GM12878 (cell line): Measurements from ENCODE around the gene C1QTNF5. TPM values are rescaled to one million over a fixed set of nuclear protein-coding genes. Genes with fewer than 3 reads are reported as not detected.

Experiments
- ATAC-seq: fragments of 200-7000 bp; cut with Tn5 transposase; 3 replicates; pipeline ENCODE4 v1.9.1; 2020; ENCODE audit warnings: mild to moderate bottlenecking, moderate library complexity
- BruUV-seq: library from RNA; stranded (reverse); fragments of 400-500 nt; replicated peaks from 2 replicates; lab custom pipeline; 2021; lab: Mats Ljungman, UMichigan
- CTCF ChIA-PET: fragments of 300-600 bp; sonication (Branson Sonifier 250); formaldehyde crosslinking; extraction: SDS; loops from one replicate; lab custom pipeline; 2021; ENCODE audit warnings: inconsistent platforms; lab: Yijun Ruan, JAX
- POLR2A ChIA-PET: fragments of 350-600 bp; formaldehyde crosslinking; extraction: SDS; loops from one replicate; lab custom pipeline; 2021; ENCODE audit warnings: inconsistent platforms; lab: Charles Lee
- RAD21 ChIA-PET: fragments of 300-600 bp; sonication (Branson Sonifier 250); formaldehyde crosslinking; loops from one replicate; lab custom pipeline; 2023; ENCODE audit warnings: antibody characterized with exemption; ENCODE audit not compliant: unreplicated experiment; lab: Charles Lee
- SMC1A ChIA-PET: fragments of 300-600 bp; sonication (Branson Sonifier 250); formaldehyde crosslinking; loops from one replicate; lab custom pipeline; 2023; ENCODE audit not compliant: unreplicated experiment, uncharacterized antibody; lab: Charles Lee
- DNase-seq: peaks from one replicate; pipeline ENCODE4 v3.0.0-alpha.2; 2011; ENCODE audit warnings: low read depth, low spot score
- FAIRE-seq: peaks from 3 replicates; lab custom pipeline; 2011; peaks lifted over from hg19 to GRCh38; lab: Jason Lieb, UNC
- H2AFZ ChIP-seq: 2 replicates; pipeline ENCODE4 v1.6.0; 2011; ENCODE audit warnings: low read depth, low read length, control low read depth; ENCODE audit not compliant: control insufficient read depth
- H3K27ac ChIP-seq: 2 replicates; pipeline ENCODE4 v1.5.1; 2011; ENCODE audit warnings: control low read depth; ENCODE audit not compliant: control insufficient read depth, insufficient read depth
- H3K27me3 ChIP-seq, 2 experiments: replicated peaks in 1 of 2; 2 replicates each; pipeline versions ENCODE4 v1.6.0 to v1.6.1; 2011; ENCODE audit warnings: low read length in 1 of 2; ENCODE audit not compliant: control insufficient read depth in 2 of 2, insufficient read depth in 2 of 2
- H3K36me3 ChIP-seq, 2 experiments: 2 replicates each; pipeline ENCODE4 v1.5.1; 2011; ENCODE audit warnings: low read length in 1 of 2; ENCODE audit not compliant: control insufficient read depth in 2 of 2, insufficient read depth in 2 of 2
- H3K4me1 ChIP-seq: 2 replicates; pipeline ENCODE4 v1.6.1; 2011; ENCODE audit warnings: mild to moderate bottlenecking, low read length, moderate library complexity, mixed read lengths; ENCODE audit not compliant: control insufficient read depth, insufficient read depth
- H3K4me2 ChIP-seq: 2 replicates; pipeline ENCODE4 v1.6.0; 2011; ENCODE audit warnings: control low read depth; ENCODE audit not compliant: control insufficient read depth, insufficient read depth
- H3K4me3 ChIP-seq: fragments of 200-600 bp; sonication (generic); 2 replicates; pipeline ENCODE4 v1.5.1; 2016
- H3K79me2 ChIP-seq: 2 replicates; pipeline ENCODE4 v1.6.0; 2011; ENCODE audit warnings: low read length; ENCODE audit not compliant: control insufficient read depth, insufficient read depth
- H3K9ac ChIP-seq: 2 replicates; pipeline ENCODE4 v1.8.0; 2011; ENCODE audit warnings: low read length, control low read depth, mixed read lengths; ENCODE audit not compliant: control insufficient read depth, insufficient read depth
- H3K9me3 ChIP-seq: replicated peaks from 3 replicates; pipeline ENCODE4 v1.5.1; 2011; ENCODE audit warnings: mild to moderate bottlenecking, low read length; ENCODE audit not compliant: control insufficient read depth, insufficient read depth
- H4K20me1 ChIP-seq: 2 replicates; pipeline ENCODE4 v1.6.0; 2011; ENCODE audit not compliant: control insufficient read depth, insufficient read depth
- CBX5 ChIP-seq: sonication (generic); IDR thresholded peaks from 2 replicates; pipeline ENCODE4 v1.6.1; 2016; ENCODE audit warnings: low read depth, moderate library complexity, mild to moderate bottlenecking, inconsistent platforms
- FOXK2 ChIP-seq: fragments of 450-650 bp; IDR thresholded peaks from 2 replicates; pipeline ENCODE4 v1.6.1; 2017; ENCODE audit warnings: mild to moderate bottlenecking, moderate library complexity
- NFIC ChIP-seq: IDR thresholded peaks from 2 replicates; pipeline ENCODE4 v1.6.1; 2012; ENCODE audit warnings: low read depth, mild to moderate bottlenecking, inconsistent platforms, low read length, moderate library complexity
- PML ChIP-seq: IDR thresholded peaks from 2 replicates; pipeline ENCODE4 v1.6.1; 2012; ENCODE audit warnings: low read length, inconsistent platforms
- SIX5 ChIP-seq: IDR thresholded peaks from 2 replicates; pipeline ENCODE4 v1.6.1; 2011; ENCODE audit warnings: mild to moderate bottlenecking, low read depth, low read length, moderate library complexity; ENCODE audit not compliant: severe bottlenecking
- SPI1 ChIP-seq: IDR thresholded peaks from 2 replicates; pipeline ENCODE4 v1.6.1; 2011; ENCODE audit warnings: low read depth, mild to moderate bottlenecking, low read length, moderate library complexity, borderline replicate concordance; ENCODE audit not compliant: insufficient read depth
- SRF ChIP-seq, 2 experiments: IDR thresholded peaks; 2 replicates each; pipeline ENCODE4 v1.6.1; 2011; ENCODE audit warnings: low read depth in 2 of 2, low read length in 2 of 2, mild to moderate bottlenecking in 1 of 2, moderate library complexity in 1 of 2
- SUPT20H ChIP-seq: IDR thresholded peaks from 2 replicates; pipeline ENCODE4 v1.6.1; 2011; ENCODE audit warnings: low read depth, mild to moderate bottlenecking, low read length, moderate library complexity, borderline replicate concordance; ENCODE audit not compliant: control insufficient read depth
- ZSCAN29 ChIP-seq: fragments of 450-650 bp; IDR thresholded peaks from 2 replicates; pipeline ENCODE4 v1.6.1; 2017; ENCODE audit warnings: mild to moderate bottlenecking, moderate library complexity
- ZZZ3 ChIP-seq: IDR thresholded peaks from 2 replicates; pipeline ENCODE4 v1.6.1; 2011; ENCODE audit warnings: low read depth; ENCODE audit not compliant: control insufficient read depth, insufficient read length
- WGBS: methylation state at CpG from one replicate; pipeline ENCODE4 v1.1.6; 2016; ENCODE audit warnings: low lambda C conversion rate; ENCODE audit not compliant: insufficient replicate concordance, insufficient coverage; ENCODE audit errors: missing lambda C conversion rate; 5-methylcytosine and 5-hydroxymethylcytosine counted together
- in situ Hi-C: fragments of 300-500 bp; cut with MboI; formaldehyde crosslinking; loops from 9 replicates; pipeline ENCODE4 v1.14.3; 2018; ENCODE audit warnings: mixed read lengths
- intact Hi-C: fragments of 100-400 bp; cut with micrococcal nuclease; formaldehyde crosslinking; loops from one replicate; pipeline ENCODE4 v1.14.2; 2022; ENCODE audit not compliant: unreplicated experiment
- polyA plus RNA-seq, 11 experiments: library from polyadenylated mRNA; depleted of rRNA in 4 of 11; unstranded in 6 of 11; stranded (reverse) in 5 of 11; fragments of >200 nt; fragmentation: Nextera tagmentation in 4 of 11; fragmentation: Illumina TruSeq in 1 of 11; extraction: Ambion mirVana in 4 of 11; extraction: Trizol in 1 of 11; gene quantifications; 1 replicate in 1 of 11; 2 replicates in 10 of 11; pipeline versions ENCODE4 v1.2.1 to v1.2.3, GENCODE V29; 2011 to 2016; ENCODE audit warnings: inconsistent platforms in 2 of 11, missing spikeins in 2 of 11, low read depth in 1 of 11
- total RNA-seq, 4 experiments: library from RNA; depleted of rRNA in 3 of 4; stranded (reverse); fragments of >200 nt in 3 of 4; fragmentation: Illumina TruSeq in 1 of 4; extraction: Trizol in 1 of 4; gene quantifications; 2 replicates each; pipeline versions ENCODE4 v1.2.1 to v1.2.3, GENCODE V29; 2013 to 2021
- TF ChIP-seq, protein P1 (sequence below): IDR thresholded peaks from 2 replicates; pipeline ENCODE4 v1.6.1; 2012; ENCODE audit warnings: improper control_type of control experiment, low read depth, low read length; ENCODE audit not compliant: insufficient replicate concordance
- TF ChIP-seq, protein P2 (sequence below): IDR thresholded peaks from 2 replicates; pipeline ENCODE4 v1.6.1; 2011; ENCODE audit warnings: mild to moderate bottlenecking, low read depth, low read length, moderate library complexity; ENCODE audit not compliant: insufficient replicate concordance
- TF ChIP-seq, protein P3 (sequence below): IDR thresholded peaks from 2 replicates; pipeline ENCODE4 v1.6.1; 2012; ENCODE audit warnings: low read depth, low read length, improper control_type of control experiment

Gene C1QTNF5
- total and polyA plus RNA-seq, 10 of the 15 experiments (the other 5 are each of a cell fraction or from before 2014, with no cell fraction given), result not detected

DNA sequence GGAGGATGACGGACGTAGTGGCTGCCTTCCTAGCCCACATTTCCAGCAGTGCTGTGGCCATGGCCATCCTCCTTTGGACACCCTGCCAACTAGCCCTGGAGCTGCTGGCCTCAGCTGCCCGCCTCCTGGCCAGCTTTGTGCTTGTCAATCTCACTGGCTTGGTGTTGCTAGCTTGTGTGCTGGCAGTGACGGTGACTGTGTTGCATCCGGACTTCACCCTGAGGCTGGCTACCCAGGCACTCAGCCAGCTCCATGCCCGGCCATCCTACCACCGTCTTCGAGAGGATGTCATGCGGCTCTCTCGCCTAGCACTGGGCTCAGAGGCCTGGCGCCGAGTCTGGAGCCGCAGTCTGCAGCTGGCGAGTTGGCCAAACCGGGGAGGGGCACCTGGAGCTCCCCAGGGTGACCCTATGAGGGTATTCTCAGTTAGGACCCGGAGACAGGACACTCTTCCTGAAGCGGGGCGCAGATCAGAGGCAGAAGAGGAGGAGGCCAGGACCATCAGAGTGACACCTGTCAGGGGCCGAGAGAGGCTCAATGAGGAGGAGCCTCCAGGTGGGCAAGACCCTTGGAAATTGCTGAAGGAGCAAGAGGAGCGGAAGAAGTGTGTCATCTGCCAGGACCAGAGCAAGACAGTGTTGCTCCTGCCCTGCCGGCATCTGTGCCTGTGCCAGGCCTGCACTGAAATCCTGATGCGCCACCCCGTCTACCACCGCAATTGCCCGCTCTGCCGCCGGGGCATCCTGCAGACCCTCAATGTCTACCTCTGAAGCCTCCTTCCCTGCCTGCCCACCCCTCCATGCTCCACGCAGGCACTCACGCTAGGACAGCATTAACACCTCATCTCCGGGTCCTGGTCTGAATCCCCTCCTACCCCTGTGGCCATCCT lies 4.8 kb downstream of the C1QTNF5 start:
- ATAC-seq (no peak), DNase-seq (no peak), FAIRE-seq (no peak)
- Histone ChIP-seq H3K9ac (no peak overlapping the region), H3K79me2 (peaks cover 13% of the 10 kb centered on the region), H3K4me2 (peak overlapping the region; percentile 98), H3K27me3 (peaks cover 0 to 4% of the 10 kb centered on the region in 2 experiments), H3K27ac (no peak overlapping the region), H3K9me3 (no peaks in the 10 kb centered on the region), H4K20me1 (no peaks in the 10 kb centered on the region), H2AFZ (no peak overlapping the region), H3K36me3 (no peaks in the 10 kb centered on the region), H3K4me3 (peak overlapping the region; percentile 91), H3K4me1 (peaks cover 12% of the 10 kb centered on the region)
- ChIA-PET POLR2A (no interaction called here), RAD21 (interaction anchor here (0.6 kb wide), 1 partner anchor 141 kb away, joined by 3 read pairs; no protein-coding TSS in a partner anchor), CTCF (interaction anchor here (2.7 to 6.1 kb wide), 3 partner anchors 13 to 17 kb away, joined by 11 to 88 read pairs (median 58); no protein-coding TSS in a partner anchor), SMC1A (interaction anchor here (0.8 kb wide), 1 partner anchor 12 kb away, joined by 3 read pairs; no protein-coding TSS in a partner anchor)
- no TSS peak for BruUV-seq
- TF ChIP-seq, protein P1, sequence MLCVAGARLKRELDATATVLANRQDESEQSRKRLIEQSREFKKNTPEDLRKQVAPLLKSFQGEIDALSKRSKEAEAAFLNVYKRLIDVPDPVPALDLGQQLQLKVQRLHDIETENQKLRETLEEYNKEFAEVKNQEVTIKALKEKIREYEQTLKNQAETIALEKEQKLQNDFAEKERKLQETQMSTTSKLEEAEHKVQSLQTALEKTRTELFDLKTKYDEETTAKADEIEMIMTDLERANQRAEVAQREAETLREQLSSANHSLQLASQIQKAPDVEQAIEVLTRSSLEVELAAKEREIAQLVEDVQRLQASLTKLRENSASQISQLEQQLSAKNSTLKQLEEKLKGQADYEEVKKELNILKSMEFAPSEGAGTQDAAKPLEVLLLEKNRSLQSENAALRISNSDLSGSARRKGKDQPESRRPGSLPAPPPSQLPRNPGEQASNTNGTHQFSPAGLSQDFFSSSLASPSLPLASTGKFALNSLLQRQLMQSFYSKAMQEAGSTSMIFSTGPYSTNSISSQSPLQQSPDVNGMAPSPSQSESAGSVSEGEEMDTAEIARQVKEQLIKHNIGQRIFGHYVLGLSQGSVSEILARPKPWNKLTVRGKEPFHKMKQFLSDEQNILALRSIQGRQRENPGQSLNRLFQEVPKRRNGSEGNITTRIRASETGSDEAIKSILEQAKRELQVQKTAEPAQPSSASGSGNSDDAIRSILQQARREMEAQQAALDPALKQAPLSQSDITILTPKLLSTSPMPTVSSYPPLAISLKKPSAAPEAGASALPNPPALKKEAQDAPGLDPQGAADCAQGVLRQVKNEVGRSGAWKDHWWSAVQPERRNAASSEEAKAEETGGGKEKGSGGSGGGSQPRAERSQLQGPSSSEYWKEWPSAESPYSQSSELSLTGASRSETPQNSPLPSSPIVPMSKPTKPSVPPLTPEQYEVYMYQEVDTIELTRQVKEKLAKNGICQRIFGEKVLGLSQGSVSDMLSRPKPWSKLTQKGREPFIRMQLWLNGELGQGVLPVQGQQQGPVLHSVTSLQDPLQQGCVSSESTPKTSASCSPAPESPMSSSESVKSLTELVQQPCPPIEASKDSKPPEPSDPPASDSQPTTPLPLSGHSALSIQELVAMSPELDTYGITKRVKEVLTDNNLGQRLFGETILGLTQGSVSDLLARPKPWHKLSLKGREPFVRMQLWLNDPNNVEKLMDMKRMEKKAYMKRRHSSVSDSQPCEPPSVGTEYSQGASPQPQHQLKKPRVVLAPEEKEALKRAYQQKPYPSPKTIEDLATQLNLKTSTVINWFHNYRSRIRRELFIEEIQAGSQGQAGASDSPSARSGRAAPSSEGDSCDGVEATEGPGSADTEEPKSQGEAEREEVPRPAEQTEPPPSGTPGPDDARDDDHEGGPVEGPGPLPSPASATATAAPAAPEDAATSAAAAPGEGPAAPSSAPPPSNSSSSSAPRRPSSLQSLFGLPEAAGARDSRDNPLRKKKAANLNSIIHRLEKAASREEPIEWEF, result no peak
- TF ChIP-seq CBX5, result no peak
- TF ChIP-seq FOXK2, result no peak
- no peak for TF ChIP-seq SRF (IDR thresholded peaks at IDR 0.05; ENCODE audit: low read depth in 2 of 2, low read length in 2 of 2)
- TF ChIP-seq NFIC, result no peak
- TF ChIP-seq, protein P2, sequence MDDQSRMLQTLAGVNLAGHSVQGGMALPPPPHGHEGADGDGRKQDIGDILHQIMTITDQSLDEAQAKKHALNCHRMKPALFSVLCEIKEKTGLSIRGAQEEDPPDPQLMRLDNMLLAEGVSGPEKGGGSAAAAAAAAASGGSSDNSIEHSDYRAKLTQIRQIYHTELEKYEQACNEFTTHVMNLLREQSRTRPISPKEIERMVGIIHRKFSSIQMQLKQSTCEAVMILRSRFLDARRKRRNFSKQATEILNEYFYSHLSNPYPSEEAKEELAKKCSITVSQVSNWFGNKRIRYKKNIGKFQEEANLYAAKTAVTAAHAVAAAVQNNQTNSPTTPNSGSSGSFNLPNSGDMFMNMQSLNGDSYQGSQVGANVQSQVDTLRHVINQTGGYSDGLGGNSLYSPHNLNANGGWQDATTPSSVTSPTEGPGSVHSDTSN, result no peak
- no peak for TF ChIP-seq PML
- no peak for TF ChIP-seq ZSCAN29
- no peak for TF ChIP-seq SUPT20H
- TF ChIP-seq SIX5, result no peak
- TF ChIP-seq, protein P3, sequence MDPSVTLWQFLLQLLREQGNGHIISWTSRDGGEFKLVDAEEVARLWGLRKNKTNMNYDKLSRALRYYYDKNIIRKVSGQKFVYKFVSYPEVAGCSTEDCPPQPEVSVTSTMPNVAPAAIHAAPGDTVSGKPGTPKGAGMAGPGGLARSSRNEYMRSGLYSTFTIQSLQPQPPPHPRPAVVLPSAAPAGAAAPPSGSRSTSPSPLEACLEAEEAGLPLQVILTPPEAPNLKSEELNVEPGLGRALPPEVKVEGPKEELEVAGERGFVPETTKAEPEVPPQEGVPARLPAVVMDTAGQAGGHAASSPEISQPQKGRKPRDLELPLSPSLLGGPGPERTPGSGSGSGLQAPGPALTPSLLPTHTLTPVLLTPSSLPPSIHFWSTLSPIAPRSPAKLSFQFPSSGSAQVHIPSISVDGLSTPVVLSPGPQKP, result no peak
- no peak for TF ChIP-seq SPI1
- no peak for TF ChIP-seq ZZZ3
- intact Hi-C loops, result loop anchor here (5.0 kb wide), 2 partner anchors 136 to 269 kb away; partner anchors contain the start of gene VPS11
- 96% methylated on average over 30 of the region's 30 CpGs for WGBS
- in situ Hi-C loops, result no loop called here
